ENCODE measurements around the gene UBD.

Gene UBD

GRCh38 chr6:29522227-29522626 lies 37.3 kb downstream of the UBD start:
- no peaks in the 10 kb centered on the region for H3K36me3 ChIP-seq
- H3K27me3 ChIP-seq: peaks cover 5% of the 10 kb centered on the region
- no peak overlapping the region for H3K4me3 ChIP-seq (ENCODE audit: low read depth in 1 of 2, low read length in 1 of 2)
- no peak overlapping the region for H3K27ac ChIP-seq
- H3K9me3 ChIP-seq: no peaks in the 10 kb centered on the region
- no peaks in the 10 kb centered on the region for H3K4me1 ChIP-seq (ENCODE audit: control insufficient read depth in 1 of 2, insufficient read depth in 1 of 2, low read depth in 1 of 2, low read length in 1 of 2)
- TF ChIP-seq CTCF (IDR thresholded peaks at IDR 0.05): no peak

- H3K27me3 ChIP-seq: peaks cover 12% of the 10 kb centered on the region
- TF ChIP-seq CTCF (IDR thresholded peaks at IDR 0.05): no peak
- H3K9me3 ChIP-seq: no peaks in the 10 kb centered on the region
- H3K4me1 ChIP-seq (ENCODE audit: control insufficient read depth in 1 of 2, insufficient read depth in 1 of 2, low read depth in 1 of 2, low read length in 1 of 2): no peaks in the 10 kb centered on the region
- no peak overlapping the region for H3K27ac ChIP-seq
- no peak overlapping the region for H3K4me3 ChIP-seq (ENCODE audit: low read depth in 1 of 2, low read length in 1 of 2)
- H3K36me3 ChIP-seq: no peaks in the 10 kb centered on the region
Measured at GRCh38 chr6:29521006-29521680, 38.4 kb downstream of the UBD start.

- no peak for TF ChIP-seq CTCF (IDR thresholded peaks at IDR 0.05)
- no peaks in the 10 kb centered on the region for H3K36me3 ChIP-seq
- H3K4me3 ChIP-seq (ENCODE audit: low read depth in 1 of 2, low read length in 1 of 2): no peak overlapping the region
- H3K27ac ChIP-seq: no peak overlapping the region
- H3K9me3 ChIP-seq: no peaks in the 10 kb centered on the region
- H3K27me3 ChIP-seq: peaks cover 12% of the 10 kb centered on the region
- H3K4me1 ChIP-seq (ENCODE audit: control insufficient read depth in 1 of 2, insufficient read depth in 1 of 2, low read depth in 1 of 2, low read length in 1 of 2): no peaks in the 10 kb centered on the region
Measured at GRCh38 chr6:29520232-29520631, 39.3 kb downstream of the UBD start.

DNA sequence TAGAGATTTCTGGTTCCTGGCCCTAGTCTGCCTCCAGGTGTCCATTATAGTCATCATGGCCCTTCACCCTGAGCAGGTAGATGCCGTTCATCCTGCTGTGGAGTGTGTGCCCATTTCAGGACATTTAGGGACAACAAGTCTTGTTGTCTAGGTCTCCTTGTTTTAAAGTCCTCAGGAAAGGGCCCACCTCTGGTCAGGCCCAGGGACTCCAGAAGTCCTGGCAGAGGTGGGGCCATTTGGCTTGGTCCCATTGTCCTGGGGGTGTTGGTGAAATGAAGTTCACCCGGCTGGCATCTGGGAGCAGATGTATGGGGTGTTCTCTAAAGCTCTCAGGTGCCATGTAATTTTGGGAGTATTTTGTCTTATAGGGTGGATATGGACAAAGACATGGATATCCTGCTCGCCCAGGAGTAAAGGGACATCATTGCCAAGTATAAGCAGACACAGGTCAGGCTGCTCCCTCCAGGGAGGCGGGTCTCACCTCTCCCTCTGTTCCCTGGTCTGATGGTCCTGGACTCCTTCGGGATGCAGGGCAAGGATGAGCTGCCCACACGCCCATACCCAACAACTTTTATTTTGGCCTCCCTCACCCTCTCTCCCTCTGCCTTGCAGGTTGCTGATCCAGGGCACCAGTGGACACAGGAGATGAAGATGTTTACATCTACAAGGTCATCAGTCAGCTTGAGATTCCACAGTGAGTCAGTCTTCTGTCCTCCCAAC lies 40.1 kb downstream of the UBD start:
- TF ChIP-seq CTCF (IDR thresholded peaks at IDR 0.05): no peak
- no peaks in the 10 kb centered on the region for H3K9me3 ChIP-seq
- no peaks in the 10 kb centered on the region for H3K36me3 ChIP-seq
- H3K27me3 ChIP-seq: peaks cover 7% of the 10 kb centered on the region
- no peaks in the 10 kb centered on the region for H3K4me1 ChIP-seq (ENCODE audit: control insufficient read depth in 1 of 2, insufficient read depth in 1 of 2, low read depth in 1 of 2, low read length in 1 of 2)
- no peak overlapping the region for H3K27ac ChIP-seq
- H3K4me3 ChIP-seq (ENCODE audit: low read depth in 1 of 2, low read length in 1 of 2): no peak overlapping the region

GRCh38 chr6:29517728-29518440 lies 41.6 kb downstream of the UBD start:
- Histone ChIP-seq H3K36me3 (no peaks in the 10 kb centered on the region), H3K9me3 (no peaks in the 10 kb centered on the region), H3K4me1 (ENCODE audit: control insufficient read depth in 1 of 2, insufficient read depth in 1 of 2, low read depth in 1 of 2, low read length in 1 of 2) (no peaks in the 10 kb centered on the region), H3K4me3 (ENCODE audit: low read depth in 1 of 2, low read length in 1 of 2) (no peak overlapping the region), H3K27me3 (peaks cover 7% of the 10 kb centered on the region), H3K27ac (no peak overlapping the region)
- TF ChIP-seq CTCF (IDR thresholded peaks at IDR 0.05): no peak

Data from neutrophil (primary cell).